ENCODE data around the gene NUBPL.

- TF ChIP-seq CTCF (IDR thresholded peaks at IDR 0.05) (no peak), POLR2A (IDR thresholded peaks at IDR 0.05) (no peak), EP300 (IDR thresholded peaks at IDR 0.05) (no peak)
These were observed 281.7 kb downstream of the NUBPL start for GRCh38 chr14:31842899-31843298.
